ENCODE results near the gene PSPC1. TPM values are rescaled to one million over a fixed set of nuclear protein-coding genes. Genes with fewer than 3 reads are reported as not detected.

Gene PSPC1
- total RNA-seq, 4 donors from 2014 or later: 60.2 to 304 (median 83.6) TPM

GRCh38 chr13:19665427-19665859, 117.3 kb downstream of the PSPC1 start:
- no peaks in the 10 kb centered on the region for H3K27me3 ChIP-seq
- DNase-seq: no peak
- TF ChIP-seq CTCF (IDR thresholded peaks at IDR 0.05) (no peak), POLR2AphosphoS5 (IDR thresholded peaks at IDR 0.05) (no peak)
- intact Hi-C loops (cut with DNase I; ENCODE audit: low total_unique reads) (no loop called here), in situ Hi-C loops (cut with MboI; ENCODE audit: low pct_ligation_motif_present in 1 of 4, low pct_unique_long_range_greater_than_20kb in 1 of 4, low sequenced_read_pairs in 3 of 4) (no loop called here)
- H3K9me3 ChIP-seq: no peaks in the 10 kb centered on the region
- H3K36me3 ChIP-seq: peaks cover 0 to 71% (median 30%) of the 10 kb centered on the region in 4 donors
- H3K27ac ChIP-seq: no peak overlapping the region
- no peak overlapping the region for H3K4me3 ChIP-seq
- 92% methylated on average over 11 of the region's 14 CpGs; no CpG with 5 or more reads in 1 of the 2 donors for WGBS, 2 donors (ENCODE audit: low coverage in 1 of 2)
- H3K4me1 ChIP-seq: no peaks in the 10 kb centered on the region

GRCh38 chr13:19664481-19665230, 118.1 kb downstream of the PSPC1 start:
- 86 to 88% methylated on average over 2 to 14 of the region's 14 CpGs for WGBS, 2 donors (ENCODE audit: low coverage in 1 of 2)
- DNase-seq: no peak
- Histone ChIP-seq H3K27me3 (no peaks in the 10 kb centered on the region), H3K36me3 (peaks cover 0 to 67% (median 27%) of the 10 kb centered on the region in 4 donors), H3K27ac (no peak overlapping the region), H3K4me3 (no peak overlapping the region), H3K9me3 (no peaks in the 10 kb centered on the region), H3K4me1 (no peaks in the 10 kb centered on the region)
- intact Hi-C loops (cut with DNase I; ENCODE audit: low total_unique reads) (no loop called here), in situ Hi-C loops (cut with MboI; ENCODE audit: low pct_ligation_motif_present in 1 of 4, low pct_unique_long_range_greater_than_20kb in 1 of 4, low sequenced_read_pairs in 3 of 4) (no loop called here)
- TF ChIP-seq CTCF (IDR thresholded peaks at IDR 0.05) (no peak), POLR2AphosphoS5 (IDR thresholded peaks at IDR 0.05) (no peak), EP300 (IDR thresholded peaks at IDR 0.05; ENCODE audit: low read depth) (no peak), POLR2A (IDR thresholded peaks at IDR 0.05) (no peak)

GRCh38 chr13:19663416-19663979, 119.2 kb downstream of the PSPC1 start:
- TF ChIP-seq EP300 (IDR thresholded peaks at IDR 0.05; ENCODE audit: low read depth): no peak
- TF ChIP-seq POLR2A (IDR thresholded peaks at IDR 0.05): no peak
- no peak for TF ChIP-seq POLR2AphosphoS5 (IDR thresholded peaks at IDR 0.05)
- TF ChIP-seq CTCF (IDR thresholded peaks at IDR 0.05): no peak

GRCh38 chr13:19661561-19661960, 121.2 kb downstream of the PSPC1 start:
- WGBS, 2 donors (ENCODE audit: low coverage in 1 of 2): 75 to 92% methylated on average over 2 to 15 of the region's 15 CpGs
- Histone ChIP-seq H3K4me1 (no peaks in the 10 kb centered on the region), H3K27ac (no peak overlapping the region), H3K27me3 (no peaks in the 10 kb centered on the region), H3K4me3 (no peak overlapping the region), H3K36me3 (peaks cover 0 to 58% (median 20%) of the 10 kb centered on the region in 4 donors), H3K9me3 (no peaks in the 10 kb centered on the region)
- TF ChIP-seq EP300 (IDR thresholded peaks at IDR 0.05; ENCODE audit: low read depth): no peak
- intact Hi-C loops (cut with DNase I; ENCODE audit: low total_unique reads): no loop called here
- DNase-seq: no peak
- in situ Hi-C loops (cut with MboI; ENCODE audit: low pct_ligation_motif_present in 1 of 4, low pct_unique_long_range_greater_than_20kb in 1 of 4, low sequenced_read_pairs in 3 of 4): no loop called here

More at GRCh38 chr13:19663416-19663979, 119.2 kb downstream of the PSPC1 start:
- Histone ChIP-seq H3K27ac (no peak overlapping the region), H3K36me3 (peaks cover 0 to 64% (median 27%) of the 10 kb centered on the region in 4 donors), H3K4me3 (no peak overlapping the region), H3K9me3 (no peaks in the 10 kb centered on the region), H3K27me3 (no peaks in the 10 kb centered on the region), H3K4me1 (no peaks in the 10 kb centered on the region)
- in situ Hi-C loops (cut with MboI; ENCODE audit: low pct_ligation_motif_present in 1 of 4, low pct_unique_long_range_greater_than_20kb in 1 of 4, low sequenced_read_pairs in 3 of 4) (no loop called here), intact Hi-C loops (cut with DNase I; ENCODE audit: low total_unique reads) (no loop called here)
- WGBS, 2 donors (ENCODE audit: low coverage in 1 of 2): 92% methylated on average over 13 of the region's 13 CpGs; no CpG with 5 or more reads in 1 of the 2 donors
- DNase-seq: no peak
